ENCODE results near the gene TPCN2.

The TPCN2 gene

DNA sequence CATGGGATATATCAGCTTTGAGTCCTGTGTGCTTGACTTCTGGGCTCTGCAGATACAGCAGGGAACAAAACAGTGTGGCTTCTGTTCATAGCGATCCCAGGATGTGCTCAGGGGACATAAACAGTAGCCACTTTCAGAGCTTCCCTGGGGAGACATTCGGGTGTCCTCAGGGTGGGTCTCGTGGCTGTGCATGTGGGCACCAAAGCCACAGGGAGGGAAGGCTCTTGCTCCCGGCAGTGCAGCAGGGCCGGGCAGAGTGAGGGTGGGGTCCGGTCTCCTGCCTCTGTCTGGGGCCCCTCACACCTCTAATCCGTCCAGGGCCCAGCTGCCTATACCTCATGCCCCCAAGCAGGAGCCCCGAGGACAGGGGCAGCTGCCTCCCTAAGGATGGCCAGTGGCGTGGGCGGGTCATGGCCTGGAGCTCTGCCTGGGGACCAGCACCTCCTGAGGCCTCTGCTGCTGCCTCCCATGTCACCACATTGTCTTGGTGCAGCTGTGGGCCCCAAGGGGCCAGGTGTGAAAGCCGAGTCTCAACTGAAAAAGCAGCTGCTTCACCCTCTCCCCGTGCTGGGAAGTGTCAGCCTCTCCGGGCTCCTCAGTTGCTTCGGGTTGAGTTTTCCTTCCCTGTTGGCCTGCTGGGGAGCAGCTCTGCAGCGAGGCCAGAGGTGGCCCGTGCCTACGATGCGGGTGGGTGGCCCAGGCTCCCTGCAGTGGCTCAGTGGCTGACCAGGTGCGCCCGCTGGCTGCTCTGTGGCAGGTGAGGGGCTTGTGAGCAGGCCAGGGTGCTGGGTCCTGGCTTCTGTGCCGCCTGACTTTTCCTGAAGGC is 3.8 kb downstream of the TPCN2 start:
- no peak overlapping the region for H3K4me3 ChIP-seq (ENCODE audit: control insufficient read depth, low read depth, low read length)
- no peak for DNase-seq (ENCODE audit: low read depth)
- TF ChIP-seq, protein P1, sequence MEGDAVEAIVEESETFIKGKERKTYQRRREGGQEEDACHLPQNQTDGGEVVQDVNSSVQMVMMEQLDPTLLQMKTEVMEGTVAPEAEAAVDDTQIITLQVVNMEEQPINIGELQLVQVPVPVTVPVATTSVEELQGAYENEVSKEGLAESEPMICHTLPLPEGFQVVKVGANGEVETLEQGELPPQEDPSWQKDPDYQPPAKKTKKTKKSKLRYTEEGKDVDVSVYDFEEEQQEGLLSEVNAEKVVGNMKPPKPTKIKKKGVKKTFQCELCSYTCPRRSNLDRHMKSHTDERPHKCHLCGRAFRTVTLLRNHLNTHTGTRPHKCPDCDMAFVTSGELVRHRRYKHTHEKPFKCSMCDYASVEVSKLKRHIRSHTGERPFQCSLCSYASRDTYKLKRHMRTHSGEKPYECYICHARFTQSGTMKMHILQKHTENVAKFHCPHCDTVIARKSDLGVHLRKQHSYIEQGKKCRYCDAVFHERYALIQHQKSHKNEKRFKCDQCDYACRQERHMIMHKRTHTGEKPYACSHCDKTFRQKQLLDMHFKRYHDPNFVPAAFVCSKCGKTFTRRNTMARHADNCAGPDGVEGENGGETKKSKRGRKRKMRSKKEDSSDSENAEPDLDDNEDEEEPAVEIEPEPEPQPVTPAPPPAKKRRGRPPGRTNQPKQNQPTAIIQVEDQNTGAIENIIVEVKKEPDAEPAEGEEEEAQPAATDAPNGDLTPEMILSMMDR (IDR thresholded peaks at IDR 0.05; ENCODE audit: control insufficient read depth, insufficient read depth, low read depth, low read length, missing control alignments): no peak

DNA sequence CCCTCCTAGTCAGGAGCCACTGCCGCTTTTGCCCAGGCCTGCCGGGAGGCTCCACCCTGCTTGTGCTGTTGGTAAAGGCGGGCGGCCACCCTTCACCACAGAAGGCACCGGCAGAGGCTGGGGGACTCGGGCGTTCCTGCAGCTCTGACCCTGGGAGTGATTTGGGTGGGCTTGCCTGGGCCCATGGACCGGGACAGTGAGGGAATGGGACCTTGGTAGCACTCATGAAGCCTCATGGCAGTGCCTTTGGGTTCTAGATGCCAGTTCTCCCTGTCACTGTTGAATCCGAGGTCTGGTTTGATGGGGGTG is 4.4 kb downstream of the TPCN2 start:
- DNase-seq (ENCODE audit: low read depth): no peak
- TF ChIP-seq, protein P1 (IDR thresholded peaks at IDR 0.05; ENCODE audit: control insufficient read depth, insufficient read depth, low read depth, low read length, missing control alignments): no peak
- H3K4me3 ChIP-seq (ENCODE audit: control insufficient read depth, low read depth, low read length): no peak overlapping the region

DNA sequence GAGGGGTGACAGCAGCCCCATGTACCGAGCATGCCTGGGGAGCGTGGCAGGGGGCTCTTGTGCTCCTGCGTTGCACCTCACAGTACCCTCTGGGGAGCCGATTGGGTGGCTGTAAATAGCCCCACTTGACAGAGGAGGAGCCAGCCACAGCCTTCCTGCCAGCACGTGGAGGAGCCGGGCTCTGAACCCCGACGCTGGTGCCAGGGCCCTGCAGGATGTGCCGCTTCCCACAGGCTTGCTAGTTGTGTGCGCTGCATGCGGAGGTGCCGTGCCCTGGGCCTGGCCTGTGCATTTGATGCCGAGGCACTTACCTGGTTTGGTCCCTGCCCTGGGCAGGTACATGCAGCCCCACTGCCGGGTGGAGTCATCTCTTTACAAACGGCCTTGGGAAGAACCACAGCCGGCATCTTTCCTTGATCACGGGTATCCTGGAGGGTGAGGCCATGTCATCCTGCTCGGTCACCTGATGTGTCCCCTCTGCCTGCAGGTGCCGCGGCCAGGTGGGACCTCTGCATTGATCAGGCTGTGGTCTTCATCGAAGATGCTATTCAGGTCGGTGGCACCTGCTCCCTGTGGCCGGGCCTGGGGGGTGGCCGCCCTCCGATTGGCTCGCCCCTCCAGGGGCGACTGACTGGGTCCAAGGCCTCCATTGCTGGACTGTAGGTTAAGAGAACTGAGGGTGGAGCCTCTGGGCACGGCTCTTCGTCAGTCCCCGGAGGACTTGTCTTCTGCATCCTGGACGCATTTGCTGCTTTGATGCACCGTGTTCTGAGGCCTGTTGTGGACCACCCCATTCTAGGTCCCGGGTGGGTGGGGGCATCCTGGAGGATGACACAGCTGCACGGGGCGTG is 5.0 kb downstream of the TPCN2 start:
- TF ChIP-seq, protein P1 (IDR thresholded peaks at IDR 0.05; ENCODE audit: control insufficient read depth, insufficient read depth, low read depth, low read length, missing control alignments): no peak
- DNase-seq (ENCODE audit: low read depth): no peak
- H3K4me3 ChIP-seq (ENCODE audit: control insufficient read depth, low read depth, low read length): no peak overlapping the region

DNA sequence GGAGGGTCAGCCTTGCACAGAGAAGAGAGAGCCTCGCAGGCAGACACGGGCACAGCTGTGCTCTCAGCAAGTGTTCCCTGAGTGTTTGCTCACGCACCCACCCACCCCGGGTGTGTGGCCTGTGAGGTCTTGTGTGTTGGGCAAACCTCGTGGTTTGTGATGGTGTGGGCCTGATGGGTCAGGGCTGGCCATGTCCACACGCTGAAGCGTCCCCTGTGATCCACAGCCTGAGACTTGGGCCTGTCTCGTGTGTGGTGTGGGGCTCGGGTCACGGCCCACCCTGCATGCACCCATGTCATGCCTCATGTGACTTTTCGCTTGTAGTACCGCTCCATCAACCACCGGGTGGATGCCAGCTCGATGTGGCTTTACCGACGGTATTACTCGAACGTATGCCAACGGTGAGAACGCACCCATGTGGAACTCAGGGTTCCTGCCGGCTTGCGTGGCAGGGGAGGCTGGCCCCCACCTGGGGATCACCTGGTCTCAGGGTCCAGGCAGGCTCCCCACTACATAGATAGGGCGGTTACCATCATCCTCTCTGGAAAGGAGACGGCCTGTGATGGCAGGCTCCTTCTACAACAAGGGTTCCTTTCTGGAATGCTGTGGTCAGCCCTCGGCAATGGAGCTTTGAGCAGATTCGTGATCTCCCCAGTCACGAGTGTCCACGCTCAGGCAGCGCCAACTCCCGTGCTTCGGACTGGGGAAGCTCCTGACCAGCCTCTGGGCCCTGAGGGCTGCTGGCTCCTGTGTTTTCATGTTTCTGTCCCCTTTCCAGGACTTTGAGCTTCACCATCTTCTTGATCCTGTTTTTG is 5.9 kb downstream of the TPCN2 start:
- TF ChIP-seq, protein P1 (IDR thresholded peaks at IDR 0.05; ENCODE audit: control insufficient read depth, insufficient read depth, low read depth, low read length, missing control alignments): no peak
- no peak for DNase-seq (ENCODE audit: low read depth)
- no peak overlapping the region for H3K4me3 ChIP-seq (ENCODE audit: control insufficient read depth, low read depth, low read length)

DNA sequence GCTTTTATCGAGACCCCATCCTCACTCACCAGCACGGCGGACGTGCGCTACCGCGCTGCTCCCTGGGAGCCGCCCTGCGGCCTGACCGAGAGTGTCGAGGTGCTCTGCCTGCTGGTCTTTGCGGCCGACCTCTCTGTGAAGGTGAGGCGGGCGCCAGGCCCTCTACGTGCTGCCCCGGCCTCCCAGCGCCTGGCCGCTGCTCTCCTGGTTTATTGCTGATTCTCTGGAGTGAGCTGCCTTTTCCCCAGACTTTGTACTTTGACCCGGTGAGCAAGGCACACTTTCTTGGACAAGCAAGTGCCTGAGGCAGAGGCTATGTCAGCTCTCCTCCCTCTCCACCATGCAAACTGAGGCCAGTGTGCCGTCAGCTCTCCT is 6.5 kb downstream of the TPCN2 start:
- H3K4me3 ChIP-seq (ENCODE audit: control insufficient read depth, low read depth, low read length): no peak overlapping the region
- TF ChIP-seq, protein P1 (IDR thresholded peaks at IDR 0.05; ENCODE audit: control insufficient read depth, insufficient read depth, low read depth, low read length, missing control alignments): no peak
- no peak for DNase-seq (ENCODE audit: low read depth)
